IgD-negative memory B cell (primary cell): Measurements from ENCODE around the gene MYL5. TPM values are rescaled to one million over a fixed set of nuclear protein-coding genes. Genes with fewer than 3 reads are reported as not detected.

Experiments used
- H3K27ac Mint-ChIP-seq, 3 donors: one replicate each; pipeline ENCODE4 v1.8.0; 2020 to 2022; ENCODE audit warnings: mild to moderate bottlenecking in 3 of 3, mixed read lengths in 3 of 3, moderate library complexity in 1 of 3
- H3K27me3 Mint-ChIP-seq: one replicate; pipeline ENCODE4 v1.8.0; 2021; ENCODE audit warnings: mixed read lengths
- H3K36me3 Mint-ChIP-seq: one replicate; pipeline ENCODE4 v1.8.0; 2020; ENCODE audit warnings: mild to moderate bottlenecking, mixed read lengths
- H3K4me1 Mint-ChIP-seq, 3 donors: one replicate each; pipeline ENCODE4 v1.8.0; 2020 to 2022; ENCODE audit warnings: mixed read lengths in 3 of 3, mild to moderate bottlenecking in 1 of 3
- H3K4me3 Mint-ChIP-seq, 4 donors: one replicate each; pipeline ENCODE4 v1.8.0; 2020 to 2022; ENCODE audit warnings: mild to moderate bottlenecking in 4 of 4, mixed read lengths in 4 of 4, moderate library complexity in 3 of 4
- H3K9me3 Mint-ChIP-seq, 3 donors: one replicate each; pipeline ENCODE4 v1.8.0; 2020 to 2021; ENCODE audit warnings: mixed read lengths in 3 of 3, mild to moderate bottlenecking in 1 of 3
- polyA plus RNA-seq: library from polyadenylated mRNA; unstranded; fragments of 300-500 nt; fragmentation: Illumina TruSeq; gene quantifications from one replicate; pipeline ENCODE4 v1.2.3, GENCODE V29; 2021

MYL5 gene
- polyA plus RNA-seq, 1 donor from 2014 or later = 8.3 TPM

GRCh38 chr4:680928-681645 is 6.7 kb downstream of the MYL5 start:
- Mint-ChIP-seq H3K27ac (peak overlapping the region in 2 of 3 donors; percentile 26 to 77), H3K27me3 (peaks cover 1% of the 10 kb centered on the region), H3K4me3 (peak overlapping the region in 3 of 4 donors; percentile 74 to 88 (median 79)), H3K36me3 (peaks cover 2% of the 10 kb centered on the region), H3K4me1 (peaks cover 3 to 12% (median 11%) of the 10 kb centered on the region in 3 donors), H3K9me3 (no peaks in the 10 kb centered on the region)

GRCh38 chr4:681736-682451 is 7.6 kb downstream of the MYL5 start:
- Mint-ChIP-seq H3K27ac (no peak overlapping the region), H3K36me3 (peaks cover 2% of the 10 kb centered on the region), H3K4me3 (peak overlapping the region in 2 of 4 donors; percentile 63 to 86), H3K9me3 (no peaks in the 10 kb centered on the region), H3K4me1 (peaks cover 0 to 11% (median 10%) of the 10 kb centered on the region in 3 donors), H3K27me3 (peaks cover under 1% of the 10 kb centered on the region)

GRCh38 chr4:682490-683172 is 8.3 kb downstream of the MYL5 start:
- Mint-ChIP-seq H3K4me3 (peak overlapping the region in 2 of 4 donors; percentile 33 to 86), H3K9me3 (no peaks in the 10 kb centered on the region), H3K27me3 (peaks cover 4% of the 10 kb centered on the region), H3K4me1 (peaks cover 0 to 11% (median 6%) of the 10 kb centered on the region in 3 donors), H3K27ac (no peak overlapping the region), H3K36me3 (peaks cover 2% of the 10 kb centered on the region)

GRCh38 chr4:683247-683897 is 9.0 kb downstream of the MYL5 start:
- H3K4me1 Mint-ChIP-seq = peaks cover 0 to 7% (median 3%) of the 10 kb centered on the region in 3 donors
- H3K27me3 Mint-ChIP-seq = peaks cover 8% of the 10 kb centered on the region
- H3K27ac Mint-ChIP-seq = peak overlapping the region in 1 of 3 donors; percentile 53
- H3K4me3 Mint-ChIP-seq = peak overlapping the region in 1 of 4 donors; percentile 79
- H3K36me3 Mint-ChIP-seq = peaks cover 1% of the 10 kb centered on the region
- H3K9me3 Mint-ChIP-seq = no peaks in the 10 kb centered on the region

GRCh38 chr4:683982-684622 is 9.8 kb downstream of the MYL5 start:
- Mint-ChIP-seq H3K36me3 (peaks cover 1% of the 10 kb centered on the region), H3K4me3 (no peak overlapping the region), H3K27me3 (peaks cover 8% of the 10 kb centered on the region), H3K27ac (peak overlapping the region in 1 of 3 donors; percentile 53), H3K9me3 (no peaks in the 10 kb centered on the region), H3K4me1 (peaks cover 0 to 7% (median 3%) of the 10 kb centered on the region in 3 donors)

- Mint-ChIP-seq H3K27ac (peak overlapping the region in 1 of 3 donors; percentile 8), H3K27me3 (peaks cover 8% of the 10 kb centered on the region), H3K4me3 (peak overlapping the region in 1 of 4 donors; percentile 22)
Observed at GRCh38 chr4:684623-685327, 10.4 kb downstream of the MYL5 start.

GRCh38 chr4:685679-686412 is 11.5 kb downstream of the MYL5 start:
- Mint-ChIP-seq H3K4me1 (peaks cover 0 to 4% (median 4%) of the 10 kb centered on the region in 3 donors), H3K9me3 (no peaks in the 10 kb centered on the region), H3K27ac (no peak overlapping the region), H3K4me3 (no peak overlapping the region), H3K27me3 (peaks cover 11% of the 10 kb centered on the region), H3K36me3 (peaks cover 1% of the 10 kb centered on the region)

More at GRCh38 chr4:684623-685327, 10.4 kb downstream of the MYL5 start:
- H3K4me1 Mint-ChIP-seq = peaks cover 0 to 7% (median 2%) of the 10 kb centered on the region in 3 donors
- no peaks in the 10 kb centered on the region for H3K9me3 Mint-ChIP-seq
- peaks cover 1% of the 10 kb centered on the region for H3K36me3 Mint-ChIP-seq

- Mint-ChIP-seq H3K9me3 (no peaks in the 10 kb centered on the region), H3K36me3 (peaks cover 1% of the 10 kb centered on the region), H3K27ac (no peak overlapping the region)
Observed at GRCh38 chr4:686413-687040, 12.2 kb downstream of the MYL5 start.

GRCh38 chr4:687048-687970 is 13.0 kb downstream of the MYL5 start:
- peaks cover 0 to 4% (median 4%) of the 10 kb centered on the region in 3 donors for H3K4me1 Mint-ChIP-seq
- peak overlapping the region in 1 of 4 donors; percentile 12 for H3K4me3 Mint-ChIP-seq
- peaks cover 13% of the 10 kb centered on the region for H3K27me3 Mint-ChIP-seq
- peaks cover 1% of the 10 kb centered on the region for H3K36me3 Mint-ChIP-seq
- no peak overlapping the region for H3K27ac Mint-ChIP-seq
- no peaks in the 10 kb centered on the region for H3K9me3 Mint-ChIP-seq

More at GRCh38 chr4:686413-687040, 12.2 kb downstream of the MYL5 start:
- peaks cover 11% of the 10 kb centered on the region for H3K27me3 Mint-ChIP-seq
- H3K4me1 Mint-ChIP-seq = peaks cover 0 to 4% (median 4%) of the 10 kb centered on the region in 3 donors
- H3K4me3 Mint-ChIP-seq = no peak overlapping the region

GRCh38 chr4:687971-688853 is 13.9 kb downstream of the MYL5 start:
- H3K27ac Mint-ChIP-seq = no peak overlapping the region
- H3K27me3 Mint-ChIP-seq = peaks cover 13% of the 10 kb centered on the region

More at GRCh38 chr4:687971-688853, 13.9 kb downstream of the MYL5 start:
- Mint-ChIP-seq H3K4me1 (peaks cover 0 to 4% (median 4%) of the 10 kb centered on the region in 3 donors), H3K4me3 (peak overlapping the region in 3 of 4 donors; percentile 12 to 67 (median 37)), H3K9me3 (no peaks in the 10 kb centered on the region), H3K36me3 (peaks cover 1% of the 10 kb centered on the region)
